Progenitor cell of endocrine pancreas (in vitro differentiated cells): ENCODE data around the gene ZNF431. TPM values are rescaled to one million over a fixed set of nuclear protein-coding genes. Genes with fewer than 3 reads are reported as not detected.

ENCODE experiments used
- DNase-seq: peaks from one replicate; pipeline ENCODE4 v3.0.0; 2021; ENCODE audit warnings: low spot score; ENCODE audit not compliant: unreplicated experiment
- H3K27ac Mint-ChIP-seq: 2 replicates; pipeline ENCODE4 v1.8.0; 2021; ENCODE audit warnings: mild to moderate bottlenecking, moderate library complexity, mixed read lengths
- H3K27me3 Mint-ChIP-seq: 2 replicates; pipeline ENCODE4 v1.8.0; 2021; ENCODE audit warnings: mixed read lengths
- H3K36me3 Mint-ChIP-seq: 2 replicates; pipeline ENCODE4 v1.8.0; 2022; ENCODE audit warnings: mixed read lengths; ENCODE audit not compliant: insufficient read depth
- H3K4me1 Mint-ChIP-seq: 2 replicates; pipeline ENCODE4 v1.8.0; 2021; ENCODE audit warnings: low read depth, mixed read lengths
- H3K4me3 Mint-ChIP-seq: 2 replicates; pipeline ENCODE4 v1.8.0; 2021; ENCODE audit warnings: low read depth, mild to moderate bottlenecking, moderate library complexity, mixed read lengths
- H3K9me3 Mint-ChIP-seq: 2 replicates; pipeline ENCODE4 v1.8.0; 2021; ENCODE audit warnings: low read depth, mixed read lengths
- CTCF ChIP-seq: fragments of 200-600 bp; sonication (generic); IDR thresholded peaks from one replicate; pipeline ENCODE4 v1.5.0; 2021; ENCODE audit warnings: antibody characterized with exemption, mild to moderate bottlenecking; ENCODE audit not compliant: unreplicated experiment
- total RNA-seq: library from RNA; stranded (reverse); gene quantifications from 2 replicates; pipeline ENCODE4 v1.2.1, GENCODE V29; 2021

Gene ZNF431
- total RNA-seq, 1 donor from 2014 or later = 60.0 TPM

- H3K4me1 Mint-ChIP-seq = peaks cover 5% of the 10 kb centered on the region
- H3K36me3 Mint-ChIP-seq = peaks cover 51% of the 10 kb centered on the region
- no peaks in the 10 kb centered on the region for H3K27me3 Mint-ChIP-seq
- no peak for DNase-seq
- H3K27ac Mint-ChIP-seq = no peak overlapping the region
- H3K9me3 Mint-ChIP-seq = peaks cover 6% of the 10 kb centered on the region
- no peak for TF ChIP-seq CTCF
- H3K4me3 Mint-ChIP-seq = no peak overlapping the region
Observed at GRCh38 chr19:21158523-21159135, 16.8 kb downstream of the ZNF431 start.

- H3K9me3 Mint-ChIP-seq = no peaks in the 10 kb centered on the region
- no peaks in the 10 kb centered on the region for H3K27me3 Mint-ChIP-seq
- no peak for TF ChIP-seq CTCF
- peaks cover 28% of the 10 kb centered on the region for H3K36me3 Mint-ChIP-seq
- H3K4me3 Mint-ChIP-seq = no peak overlapping the region
- H3K4me1 Mint-ChIP-seq = peaks cover 9% of the 10 kb centered on the region
- DNase-seq = no peak
- H3K27ac Mint-ChIP-seq = peak overlapping the region; percentile 88
Observed at GRCh38 chr19:21164541-21164940, 22.7 kb downstream of the ZNF431 start.

- H3K27ac Mint-ChIP-seq = no peak overlapping the region
- H3K27me3 Mint-ChIP-seq = no peaks in the 10 kb centered on the region
- H3K9me3 Mint-ChIP-seq = no peaks in the 10 kb centered on the region
- H3K36me3 Mint-ChIP-seq = peaks cover 24% of the 10 kb centered on the region
- no peak for TF ChIP-seq CTCF
- no peak overlapping the region for H3K4me3 Mint-ChIP-seq
- H3K4me1 Mint-ChIP-seq = peaks cover 9% of the 10 kb centered on the region
- DNase-seq = no peak
Observed at GRCh38 chr19:21166436-21166835, 24.6 kb downstream of the ZNF431 start.

- no peaks in the 10 kb centered on the region for H3K36me3 Mint-ChIP-seq
- no peak for TF ChIP-seq CTCF
- H3K9me3 Mint-ChIP-seq = no peaks in the 10 kb centered on the region
- peaks cover 25% of the 10 kb centered on the region for H3K4me1 Mint-ChIP-seq
- H3K4me3 Mint-ChIP-seq = no peak overlapping the region
- peak overlapping the region; percentile 11 for H3K27ac Mint-ChIP-seq
- H3K27me3 Mint-ChIP-seq = peaks cover 15% of the 10 kb centered on the region
- no peak for DNase-seq
Observed at GRCh38 chr19:21197590-21198295, 55.9 kb downstream of the ZNF431 start.

GRCh38 chr19:21202865-21203494 lies 61.1 kb downstream of the ZNF431 start:
- peaks cover 16% of the 10 kb centered on the region for H3K9me3 Mint-ChIP-seq
- DNase-seq = no peak
- peaks cover 34% of the 10 kb centered on the region for H3K27me3 Mint-ChIP-seq
- H3K27ac Mint-ChIP-seq = no peak overlapping the region
- peaks cover 9% of the 10 kb centered on the region for H3K36me3 Mint-ChIP-seq
- TF ChIP-seq CTCF = peak; percentile 74
- H3K4me3 Mint-ChIP-seq = no peak overlapping the region
- H3K4me1 Mint-ChIP-seq = peaks cover 12% of the 10 kb centered on the region
